GM15510 (cell line): ENCODE measurements around the gene NCOA4.
A peak's percentile ranks its signal among the peaks of the same experiment; 100 is the strongest.

Experiments used
- POLR2A ChIP-seq: IDR thresholded peaks from 3 replicates; pipeline ENCODE4 v1.6.1; 2011; ENCODE audit warnings: borderline replicate concordance; ENCODE audit not compliant: insufficient read length; ENCODE audit errors: extremely low read depth

Gene NCOA4

GRCh38 chr10:46028584-46029460 is 1.6 kb downstream of the NCOA4 start:
- no peak for TF ChIP-seq POLR2A

DNA sequence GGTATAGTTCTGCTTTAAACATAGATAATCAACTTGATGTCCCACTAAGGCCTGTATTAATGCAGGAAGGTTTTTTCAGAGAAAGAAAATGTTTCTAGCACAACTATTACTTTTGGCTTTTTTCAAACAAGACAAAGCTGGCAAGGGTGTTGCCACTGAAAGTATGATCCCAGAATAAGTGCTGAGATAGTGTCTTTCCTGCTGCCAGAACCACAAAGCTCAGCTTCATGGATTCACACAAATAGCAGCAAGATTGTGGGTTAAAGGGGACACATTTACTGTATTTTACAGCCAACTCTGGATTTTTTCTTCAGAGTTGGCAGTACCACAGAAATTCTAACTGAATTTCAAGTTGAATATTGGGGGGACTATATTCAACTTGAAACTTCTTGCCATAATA is 4.3 kb downstream of the NCOA4 start:
- no peak for TF ChIP-seq POLR2A

GRCh38 chr10:46025406-46025805 is 5.0 kb downstream of the NCOA4 start:
- no peak for TF ChIP-seq POLR2A

GRCh38 chr10:46024948-46025347 is 5.5 kb downstream of the NCOA4 start:
- TF ChIP-seq POLR2A = no peak

GRCh38 chr10:46022978-46023702 is 7.3 kb downstream of the NCOA4 start:
- TF ChIP-seq POLR2A = peak; percentile 40

DNA sequence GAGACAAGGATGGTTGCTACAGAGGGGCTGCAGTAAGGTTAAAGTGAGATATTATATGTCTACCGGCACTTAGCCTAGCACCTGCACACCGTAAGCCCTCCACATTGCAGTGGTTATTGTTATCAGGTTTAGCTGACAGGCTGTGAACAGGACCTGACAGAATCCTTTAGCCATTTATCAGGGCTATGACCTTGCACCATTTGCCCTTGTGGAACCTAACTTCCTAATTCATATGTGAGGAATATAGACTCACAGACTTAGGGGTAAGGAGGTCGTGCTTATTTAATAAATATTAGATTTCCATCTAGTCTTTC is 10.1 kb downstream of the NCOA4 start:
- TF ChIP-seq POLR2A = no peak

GRCh38 chr10:46019569-46020343 is 10.7 kb downstream of the NCOA4 start:
- TF ChIP-seq POLR2A = no peak

- TF ChIP-seq POLR2A = no peak
Measured at GRCh38 chr10:46019177-46019528, 11.3 kb downstream of the NCOA4 start.

DNA sequence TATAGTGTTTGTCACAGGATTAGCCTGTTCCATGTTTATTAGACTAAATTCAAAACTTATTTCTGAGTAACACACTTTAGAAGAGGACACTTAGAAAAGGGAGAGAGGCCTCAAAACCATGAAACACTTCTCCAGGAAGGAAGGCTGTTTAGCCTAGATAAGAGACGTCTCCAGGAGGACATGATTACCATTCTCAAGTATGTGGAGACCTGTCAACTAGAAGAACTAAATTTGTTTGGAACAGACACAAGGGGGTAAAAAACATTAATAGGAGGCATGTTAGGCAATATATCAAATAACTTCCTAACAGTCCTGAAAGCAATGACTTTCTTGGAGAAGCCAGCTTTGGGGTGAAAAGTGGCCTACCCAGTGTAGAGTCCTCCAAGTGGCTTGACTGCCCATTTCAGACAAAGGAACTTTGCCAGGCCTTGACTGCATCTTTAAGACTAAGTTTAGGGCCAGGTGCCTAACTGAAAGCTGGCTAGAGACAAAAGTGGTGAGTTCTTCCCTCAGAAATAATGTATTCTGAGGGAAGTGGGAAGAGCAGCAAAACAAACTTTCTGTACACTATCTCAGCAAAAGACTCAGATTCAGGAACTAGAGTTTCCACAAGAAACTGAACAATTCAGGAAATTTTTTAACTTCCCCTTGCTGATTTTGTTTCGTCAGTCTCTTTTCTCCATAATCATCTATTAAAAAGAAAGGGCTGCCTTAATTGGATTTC is 11.8 kb downstream of the NCOA4 start:
- no peak for TF ChIP-seq POLR2A

GRCh38 chr10:46017733-46018132 is 12.7 kb downstream of the NCOA4 start:
- no peak for TF ChIP-seq POLR2A

DNA sequence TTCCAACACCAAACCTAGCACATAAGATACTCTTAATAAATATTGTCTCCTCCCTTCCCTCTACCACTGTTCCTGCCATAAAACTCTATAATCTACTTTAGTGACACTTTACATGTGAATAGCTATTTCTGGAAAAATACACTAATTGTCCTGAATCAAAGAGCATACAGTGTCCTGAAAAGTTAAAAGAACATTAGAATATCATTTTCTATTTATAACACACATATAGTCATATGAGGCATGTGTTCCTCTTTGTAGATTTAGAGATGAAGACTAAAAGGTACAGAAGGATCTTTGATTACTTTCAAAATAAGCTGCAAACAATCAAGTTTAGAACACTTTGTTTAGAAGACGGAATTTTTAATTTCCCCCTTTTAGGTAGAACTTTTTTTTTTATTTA is 13.6 kb downstream of the NCOA4 start:
- TF ChIP-seq POLR2A = no peak

- TF ChIP-seq POLR2A = no peak
Measured at GRCh38 chr10:46016190-46016589, 14.2 kb downstream of the NCOA4 start.

DNA sequence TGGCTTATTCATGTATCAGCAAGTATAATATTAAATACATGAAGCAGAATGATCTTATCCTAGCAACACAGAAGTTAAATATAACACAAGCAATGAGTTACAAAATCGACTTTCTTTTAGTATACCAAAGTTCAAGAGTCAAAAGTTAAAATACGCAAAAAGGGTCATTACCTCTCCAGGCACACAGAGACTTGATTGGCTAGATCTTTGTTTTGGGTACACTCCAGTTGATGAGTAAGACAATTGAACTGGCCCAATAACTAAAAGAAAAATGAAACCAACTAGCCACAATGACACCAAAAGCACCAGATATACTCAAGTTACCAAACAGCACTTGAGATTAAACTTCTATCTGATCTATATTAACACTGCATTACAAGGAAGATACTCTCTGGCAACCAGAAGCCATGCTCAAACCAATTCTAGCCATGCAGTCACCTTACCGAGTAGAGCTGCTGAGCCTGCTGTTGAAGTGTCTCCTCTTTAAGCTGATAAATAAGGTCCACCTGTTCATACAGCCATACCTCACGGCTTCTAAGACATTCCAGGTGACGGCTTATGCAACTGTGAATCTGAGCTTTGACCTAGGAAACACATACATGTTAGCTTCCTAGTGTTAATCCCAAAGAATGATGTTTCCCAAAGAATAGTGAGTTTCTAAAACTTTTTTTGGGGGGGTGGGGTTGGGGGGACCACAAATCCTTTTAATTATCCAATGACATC is 15.6 kb downstream of the NCOA4 start:
- no peak for TF ChIP-seq POLR2A

DNA sequence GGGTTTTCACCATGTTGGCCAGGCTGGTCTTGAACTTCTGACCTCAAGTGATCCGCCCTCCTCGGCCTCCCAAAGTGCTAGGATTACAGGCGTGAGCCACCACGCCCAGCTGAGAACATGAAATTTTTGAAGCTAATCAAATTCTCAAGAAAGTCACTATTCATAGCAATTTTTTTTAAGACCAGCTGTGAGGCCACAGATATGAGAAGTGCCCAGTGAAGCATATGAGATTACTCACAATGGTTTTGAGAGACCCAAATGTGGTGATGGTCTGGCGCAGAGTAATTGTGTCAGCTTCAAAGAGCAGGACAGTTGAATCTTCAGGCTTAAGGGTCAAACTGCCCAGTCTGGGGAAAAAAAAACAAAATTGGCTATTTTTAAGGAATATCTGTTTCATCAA is 16.2 kb downstream of the NCOA4 start:
- no peak for TF ChIP-seq POLR2A
